ENCODE data around the gene SYNPO2.

- TF ChIP-seq, protein P1, sequence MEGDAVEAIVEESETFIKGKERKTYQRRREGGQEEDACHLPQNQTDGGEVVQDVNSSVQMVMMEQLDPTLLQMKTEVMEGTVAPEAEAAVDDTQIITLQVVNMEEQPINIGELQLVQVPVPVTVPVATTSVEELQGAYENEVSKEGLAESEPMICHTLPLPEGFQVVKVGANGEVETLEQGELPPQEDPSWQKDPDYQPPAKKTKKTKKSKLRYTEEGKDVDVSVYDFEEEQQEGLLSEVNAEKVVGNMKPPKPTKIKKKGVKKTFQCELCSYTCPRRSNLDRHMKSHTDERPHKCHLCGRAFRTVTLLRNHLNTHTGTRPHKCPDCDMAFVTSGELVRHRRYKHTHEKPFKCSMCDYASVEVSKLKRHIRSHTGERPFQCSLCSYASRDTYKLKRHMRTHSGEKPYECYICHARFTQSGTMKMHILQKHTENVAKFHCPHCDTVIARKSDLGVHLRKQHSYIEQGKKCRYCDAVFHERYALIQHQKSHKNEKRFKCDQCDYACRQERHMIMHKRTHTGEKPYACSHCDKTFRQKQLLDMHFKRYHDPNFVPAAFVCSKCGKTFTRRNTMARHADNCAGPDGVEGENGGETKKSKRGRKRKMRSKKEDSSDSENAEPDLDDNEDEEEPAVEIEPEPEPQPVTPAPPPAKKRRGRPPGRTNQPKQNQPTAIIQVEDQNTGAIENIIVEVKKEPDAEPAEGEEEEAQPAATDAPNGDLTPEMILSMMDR (IDR thresholded peaks at IDR 0.05) = no peak
- TF ChIP-seq POLR2AphosphoS5 (IDR thresholded peaks at IDR 0.05; ENCODE audit: low read depth, low read length) (no peak), SIN3A (IDR thresholded peaks at IDR 0.05; ENCODE audit: borderline replicate concordance, insufficient read depth, low read depth, low read length) (no peak), TCF7L2 (IDR thresholded peaks at IDR 0.05; ENCODE audit: low read depth, low read length) (no peak)
Observed at GRCh38 chr4:118916691-118917289, 28.1 kb downstream of the SYNPO2 start.
